Large intestine (tissue), 3 donors: ENCODE results near the gene HUWE1. TPM values are rescaled to one million over a fixed set of nuclear protein-coding genes. Genes with fewer than 3 reads are reported as not detected.

Source experiments
- DNase-seq, 2 donors: peaks; one replicate each; pipeline versions ENCODE4 v3.0.0 to v3.0.0-alpha.2; 2013
- H3K27ac ChIP-seq: one replicate; pipeline ENCODE4 v1.5.1; 2013; ENCODE audit warnings: low read length
- H3K27me3 ChIP-seq: 2 replicates; pipeline ENCODE4 v1.6.1; 2013; ENCODE audit warnings: low read length; ENCODE audit not compliant: control insufficient read depth, insufficient read depth
- H3K36me3 ChIP-seq: 2 replicates; pipeline ENCODE4 v1.6.1; 2013; ENCODE audit warnings: low read length; ENCODE audit not compliant: control insufficient read depth, insufficient read depth
- H3K4me1 ChIP-seq: one replicate; pipeline ENCODE4 v1.6.1; 2013; ENCODE audit warnings: low read length; ENCODE audit not compliant: control insufficient read depth, insufficient read depth
- H3K4me3 ChIP-seq: one replicate; pipeline ENCODE4 v1.5.1; 2013; ENCODE audit warnings: low read length
- H3K9me3 ChIP-seq: one replicate; pipeline ENCODE4 v1.6.1; 2013; ENCODE audit warnings: mild to moderate bottlenecking, low read depth, low read length, moderate library complexity; ENCODE audit not compliant: control insufficient read depth
- WGBS: methylation state at CpG from one replicate; pipeline ENCODE4 v1.1.5; 2013; ENCODE audit warnings: low lambda C conversion rate; ENCODE audit not compliant: insufficient coverage; 5-methylcytosine and 5-hydroxymethylcytosine counted together
- polyA plus RNA-seq: library from polyadenylated mRNA; unstranded; fragments of 120-200 nt; gene quantifications from one replicate; pipeline ENCODE4 v1.2.1, GENCODE V29; 2013

HUWE1 gene
- polyA plus RNA-seq, 1 donor: 115 TPM

- no CpG with 5 or more reads among the region's 1 CpG for WGBS
- Histone ChIP-seq H3K27ac (no peak overlapping the region), H3K36me3 (peaks cover 13% of the 10 kb centered on the region), H3K4me1 (peaks cover 13% of the 10 kb centered on the region), H3K9me3 (no peaks in the 10 kb centered on the region), H3K27me3 (no peaks in the 10 kb centered on the region), H3K4me3 (no peak overlapping the region)
- no peak for DNase-seq
Measured at GRCh38 chrX:53666171-53666570, 20.3 kb downstream of the HUWE1 start.

GRCh38 chrX:53660004-53660403 is 26.5 kb downstream of the HUWE1 start:
- no peaks in the 10 kb centered on the region for H3K4me1 ChIP-seq
- WGBS: no CpG with 5 or more reads among the region's 3 CpGs
- H3K27me3 ChIP-seq: no peaks in the 10 kb centered on the region
- H3K4me3 ChIP-seq: no peak overlapping the region
- no peaks in the 10 kb centered on the region for H3K9me3 ChIP-seq
- no peak overlapping the region for H3K27ac ChIP-seq
- no peak for DNase-seq
- peaks cover 13% of the 10 kb centered on the region for H3K36me3 ChIP-seq

- Histone ChIP-seq H3K4me1 (no peaks in the 10 kb centered on the region), H3K27ac (no peak overlapping the region), H3K36me3 (peaks cover 10% of the 10 kb centered on the region), H3K4me3 (no peak overlapping the region), H3K27me3 (no peaks in the 10 kb centered on the region), H3K9me3 (no peaks in the 10 kb centered on the region)
- no peak for DNase-seq
- WGBS: no CpG with 5 or more reads among the region's 1 CpG
Measured at GRCh38 chrX:53659039-53659438, 27.5 kb downstream of the HUWE1 start.

- no CpG with 5 or more reads among the region's 1 CpG for WGBS
- peaks cover 14% of the 10 kb centered on the region for H3K36me3 ChIP-seq
- H3K9me3 ChIP-seq: no peaks in the 10 kb centered on the region
- H3K27me3 ChIP-seq: no peaks in the 10 kb centered on the region
- H3K27ac ChIP-seq: no peak overlapping the region
- no peaks in the 10 kb centered on the region for H3K4me1 ChIP-seq
- DNase-seq: no peak
- no peak overlapping the region for H3K4me3 ChIP-seq
Measured at GRCh38 chrX:53656845-53657244, 29.7 kb downstream of the HUWE1 start.

GRCh38 chrX:53654376-53654775 is 32.1 kb downstream of the HUWE1 start:
- H3K4me3 ChIP-seq: no peak overlapping the region
- WGBS: no CpG with 5 or more reads among the region's 3 CpGs
- no peak for DNase-seq
- no peaks in the 10 kb centered on the region for H3K9me3 ChIP-seq
- no peaks in the 10 kb centered on the region for H3K27me3 ChIP-seq
- no peak overlapping the region for H3K27ac ChIP-seq
- peaks cover 29% of the 10 kb centered on the region for H3K36me3 ChIP-seq
- no peaks in the 10 kb centered on the region for H3K4me1 ChIP-seq

GRCh38 chrX:53644751-53645150 is 41.8 kb downstream of the HUWE1 start:
- H3K4me3 ChIP-seq: no peak overlapping the region
- H3K27ac ChIP-seq: no peak overlapping the region
- no peaks in the 10 kb centered on the region for H3K27me3 ChIP-seq
- H3K4me1 ChIP-seq: no peaks in the 10 kb centered on the region
- no peak for DNase-seq
- no CpG with 5 or more reads among the region's 3 CpGs for WGBS
- peaks cover 38% of the 10 kb centered on the region for H3K36me3 ChIP-seq
- H3K9me3 ChIP-seq: no peaks in the 10 kb centered on the region

GRCh38 chrX:53642337-53642736 is 44.2 kb downstream of the HUWE1 start:
- H3K4me3 ChIP-seq: no peak overlapping the region
- WGBS: no CpG with 5 or more reads among the region's 2 CpGs
- H3K4me1 ChIP-seq: no peaks in the 10 kb centered on the region
- H3K27ac ChIP-seq: no peak overlapping the region
- peaks cover 27% of the 10 kb centered on the region for H3K36me3 ChIP-seq
- DNase-seq: no peak
- no peaks in the 10 kb centered on the region for H3K9me3 ChIP-seq
- no peaks in the 10 kb centered on the region for H3K27me3 ChIP-seq

GRCh38 chrX:53639257-53639656 is 47.3 kb downstream of the HUWE1 start:
- H3K4me1 ChIP-seq: no peaks in the 10 kb centered on the region
- H3K36me3 ChIP-seq: peaks cover 16% of the 10 kb centered on the region
- H3K27me3 ChIP-seq: no peaks in the 10 kb centered on the region
- no peak for DNase-seq
- no peaks in the 10 kb centered on the region for H3K9me3 ChIP-seq
- no peak overlapping the region for H3K27ac ChIP-seq
- no peak overlapping the region for H3K4me3 ChIP-seq

- DNase-seq: no peak
- Histone ChIP-seq H3K27me3 (no peaks in the 10 kb centered on the region), H3K4me3 (no peak overlapping the region), H3K4me1 (no peaks in the 10 kb centered on the region), H3K36me3 (peaks cover 18% of the 10 kb centered on the region), H3K27ac (no peak overlapping the region), H3K9me3 (no peaks in the 10 kb centered on the region)
- no CpG with 5 or more reads among the region's 2 CpGs for WGBS
Measured at GRCh38 chrX:53637479-53637878, 49.0 kb downstream of the HUWE1 start.

GRCh38 chrX:53631156-53631555 is 55.4 kb downstream of the HUWE1 start:
- Histone ChIP-seq H3K27me3 (no peaks in the 10 kb centered on the region), H3K9me3 (no peaks in the 10 kb centered on the region), H3K4me1 (no peaks in the 10 kb centered on the region), H3K27ac (no peak overlapping the region), H3K4me3 (no peak overlapping the region), H3K36me3 (peaks cover 50% of the 10 kb centered on the region)
- 67% methylated on average over 1 of the region's 2 CpGs for WGBS
- no peak for DNase-seq

GRCh38 chrX:53630261-53630660 is 56.3 kb downstream of the HUWE1 start:
- no peak overlapping the region for H3K4me3 ChIP-seq
- no CpG with 5 or more reads among the region's 4 CpGs for WGBS
- no peaks in the 10 kb centered on the region for H3K4me1 ChIP-seq
- H3K36me3 ChIP-seq: peaks cover 53% of the 10 kb centered on the region
- peak; percentile 5 to 38 for DNase-seq
- no peaks in the 10 kb centered on the region for H3K27me3 ChIP-seq
- H3K27ac ChIP-seq: peak overlapping the region; percentile 40
- no peaks in the 10 kb centered on the region for H3K9me3 ChIP-seq
